Activated B cell treated with CpG ODN at 0.5 μM for 24 hours (primary cell): Measurements from ENCODE around the gene LRRC4C. TPM values are rescaled to one million over a fixed set of nuclear protein-coding genes. Genes with fewer than 3 reads are reported as not detected.

ENCODE experiments used
- ATAC-seq: fragments of 200-7000 bp; cut with Tn5 transposase; one replicate; pipeline ENCODE4 v1.10.0; 2021; ENCODE audit warnings: low read depth, mild to moderate bottlenecking, moderate library complexity
- CTCF ChIA-PET: fragments of 350-600 bp; sonication (Branson Sonifier 250); formaldehyde crosslinking; loops from one replicate; lab custom pipeline; 2021; ENCODE audit warnings: antibody characterized with exemption; lab: Charles Lee
- POLR2A ChIA-PET: fragments of 350-600 bp; sonication (Branson Sonifier 250); formaldehyde crosslinking; loops from one replicate; lab custom pipeline; 2021; ENCODE audit warnings: antibody characterized with exemption; lab: Charles Lee
- DNase-seq: peaks from one replicate; pipeline ENCODE4 v3.0.0; 2022
- H3K27ac Mint-ChIP-seq: one replicate; pipeline ENCODE4 v1.8.0; 2020; ENCODE audit warnings: mixed read lengths
- H3K27me3 Mint-ChIP-seq: one replicate; pipeline ENCODE4 v1.8.0; 2021; ENCODE audit warnings: mixed read lengths
- H3K36me3 Mint-ChIP-seq: one replicate; pipeline ENCODE4 v1.8.0; 2021; ENCODE audit warnings: low read depth, mixed read lengths
- H3K4me1 Mint-ChIP-seq: one replicate; pipeline ENCODE4 v1.8.0; 2021; ENCODE audit warnings: mixed read lengths
- H3K4me3 Mint-ChIP-seq: one replicate; pipeline ENCODE4 v1.8.0; 2020; ENCODE audit warnings: mild to moderate bottlenecking, mixed read lengths
- H3K9me3 Mint-ChIP-seq: one replicate; pipeline ENCODE4 v1.8.0; 2020; ENCODE audit warnings: mixed read lengths
- CTCF ChIP-seq: fragments of 200-600 bp; IDR thresholded peaks from one replicate; pipeline ENCODE4 v1.8.0; 2022; ENCODE audit warnings: antibody characterized with exemption, mild to moderate bottlenecking
- intact Hi-C: fragments of 100-400 bp; cut with micrococcal nuclease; formaldehyde crosslinking; loops from one replicate; pipeline ENCODE4 v1.15.1; 2024
- total RNA-seq: library from RNA; stranded (reverse); gene quantifications from 2 replicates; pipeline ENCODE4 v1.2.3, GENCODE V29; 2022

LRRC4C gene
- total RNA-seq, 1 donor from 2014 or later: not detected

- ATAC-seq (no peak), DNase-seq (no peak)
- POLR2A ChIA-PET: no interaction called here
- no peaks in the 10 kb centered on the region for H3K36me3 Mint-ChIP-seq
- H3K4me3 Mint-ChIP-seq: no peak overlapping the region
- peaks cover 7% of the 10 kb centered on the region for H3K9me3 Mint-ChIP-seq
- H3K27ac Mint-ChIP-seq: no peak overlapping the region
- H3K4me1 Mint-ChIP-seq: no peaks in the 10 kb centered on the region
- intact Hi-C loops: no loop called here
- TF ChIP-seq CTCF: no peak
- H3K27me3 Mint-ChIP-seq: no peaks in the 10 kb centered on the region
- CTCF ChIA-PET: no interaction called here
Measured at GRCh38 chr11:40642284-40642683, 817.2 kb downstream of the LRRC4C start.

- H3K4me3 Mint-ChIP-seq: no peak overlapping the region
- H3K27ac Mint-ChIP-seq: no peak overlapping the region
- H3K27me3 Mint-ChIP-seq: no peaks in the 10 kb centered on the region
- TF ChIP-seq CTCF: no peak
- intact Hi-C loops: no loop called here
- no peaks in the 10 kb centered on the region for H3K4me1 Mint-ChIP-seq
- no peak for DNase-seq
- H3K9me3 Mint-ChIP-seq: peaks cover 3% of the 10 kb centered on the region
- ChIA-PET POLR2A (no interaction called here), CTCF (no interaction called here)
- no peak for ATAC-seq
- H3K36me3 Mint-ChIP-seq: no peaks in the 10 kb centered on the region
Measured at GRCh38 chr11:40619654-40620053, 839.8 kb downstream of the LRRC4C start.

- no peaks in the 10 kb centered on the region for H3K27me3 Mint-ChIP-seq
Measured at GRCh38 chr11:40606800-40607199, 852.7 kb downstream of the LRRC4C start.

GRCh38 chr11:40602866-40603552, 856.4 kb downstream of the LRRC4C start:
- POLR2A ChIA-PET: no interaction called here
- H3K27ac Mint-ChIP-seq: no peak overlapping the region
- no peaks in the 10 kb centered on the region for H3K36me3 Mint-ChIP-seq
- CTCF ChIA-PET: no interaction called here
- H3K9me3 Mint-ChIP-seq: peaks cover 26% of the 10 kb centered on the region
- intact Hi-C loops: no loop called here
- no peaks in the 10 kb centered on the region for H3K27me3 Mint-ChIP-seq
- ATAC-seq (no peak), DNase-seq (no peak)
- no peaks in the 10 kb centered on the region for H3K4me1 Mint-ChIP-seq
- H3K4me3 Mint-ChIP-seq: no peak overlapping the region
- no peak for TF ChIP-seq CTCF

More at GRCh38 chr11:40606800-40607199, 852.7 kb downstream of the LRRC4C start:
- ATAC-seq: no peak
- ChIA-PET CTCF (no interaction called here), POLR2A (no interaction called here)
- Mint-ChIP-seq H3K36me3 (no peaks in the 10 kb centered on the region), H3K27ac (no peak overlapping the region), H3K9me3 (peaks cover 30% of the 10 kb centered on the region), H3K4me3 (no peak overlapping the region), H3K4me1 (no peaks in the 10 kb centered on the region)
- intact Hi-C loops: no loop called here
- DNase-seq: no peak
- no peak for TF ChIP-seq CTCF

- ChIA-PET CTCF (no interaction called here), POLR2A (no interaction called here)
- TF ChIP-seq CTCF: no peak
- Mint-ChIP-seq H3K36me3 (no peaks in the 10 kb centered on the region), H3K27ac (no peak overlapping the region), H3K9me3 (peaks cover 4% of the 10 kb centered on the region), H3K4me1 (no peaks in the 10 kb centered on the region), H3K4me3 (no peak overlapping the region), H3K27me3 (no peaks in the 10 kb centered on the region)
- intact Hi-C loops: no loop called here
- no peak for DNase-seq
- ATAC-seq: no peak
Measured at GRCh38 chr11:40597546-40598113, 861.8 kb downstream of the LRRC4C start.
